OCI-LY1 (cell line): ENCODE data around the gene SLC2A13.

Source experiments
- H2AFZ ChIP-seq: fragments of 200-600 bp; sonication (generic), shearing (Covaris generic); 2 replicates; pipeline ENCODE4 v1.6.0; 2014; ENCODE audit warnings: antibody characterized with exemption, mild to moderate bottlenecking, low read length
- H3F3A ChIP-seq: fragments of 200-600 bp; sonication (generic), shearing (Covaris generic); 2 replicates; pipeline ENCODE4 v1.6.0; 2014; ENCODE audit warnings: mild to moderate bottlenecking, antibody characterized with exemption, low read length, moderate library complexity; ENCODE audit not compliant: insufficient read depth
- H3K27ac ChIP-seq: fragments of 200-600 bp; sonication (generic); 2 replicates; pipeline ENCODE4 v1.5.1; 2014; ENCODE audit warnings: low read length, mixed run types, mild to moderate bottlenecking, low read depth; ENCODE audit not compliant: poor library complexity, severe bottlenecking
- H3K27me3 ChIP-seq: fragments of 200-600 bp; sonication (generic); 2 replicates; pipeline ENCODE4 v1.6.0; 2014; ENCODE audit warnings: antibody characterized with exemption, mild to moderate bottlenecking, low read length, moderate library complexity; ENCODE audit not compliant: insufficient read depth
- H3K36me3 ChIP-seq: fragments of 200-600 bp; sonication (generic); 2 replicates; pipeline ENCODE4 v1.6.1; 2014; ENCODE audit warnings: mild to moderate bottlenecking, antibody characterized with exemption, low read length, moderate library complexity, mixed read lengths; ENCODE audit not compliant: insufficient read depth
- H3K4me1 ChIP-seq: fragments of 200-600 bp; sonication (generic); 2 replicates; pipeline ENCODE4 v1.5.1; 2014; ENCODE audit warnings: mild to moderate bottlenecking, low read length, moderate library complexity; ENCODE audit not compliant: insufficient read depth, severe bottlenecking
- H3K4me2 ChIP-seq: fragments of 200-600 bp; sonication (generic), shearing (Covaris generic); 2 replicates; pipeline ENCODE4 v1.6.1; 2014; ENCODE audit warnings: low read length
- H3K4me3 ChIP-seq: fragments of 200-600 bp; sonication (generic); 2 replicates; pipeline ENCODE4 v1.5.1; 2014; ENCODE audit warnings: low read length, low read depth, mild to moderate bottlenecking, mixed read lengths; ENCODE audit not compliant: poor library complexity, severe bottlenecking
- H3K79me2 ChIP-seq: fragments of 200-600 bp; shearing (Covaris generic); 2 replicates; pipeline ENCODE4 v1.6.1; 2016; ENCODE audit warnings: mixed run types, low read length, mixed read lengths; ENCODE audit not compliant: insufficient read depth
- H3K9ac ChIP-seq: fragments of 200-600 bp; sonication (generic), shearing (Covaris generic); 2 replicates; pipeline ENCODE4 v1.6.1; 2014; ENCODE audit warnings: mild to moderate bottlenecking, low read length, mixed read lengths
- H3K9me2 ChIP-seq: fragments of 200-600 bp; sonication (generic), shearing (Covaris generic); 2 replicates; pipeline ENCODE4 v1.6.1; 2014; ENCODE audit warnings: low read depth, mild to moderate bottlenecking, low read length, mixed read lengths
- H3K9me3 ChIP-seq: fragments of 200-600 bp; shearing (Covaris generic); 2 replicates; pipeline ENCODE4 v1.6.1; 2014; ENCODE audit warnings: low read length, mixed read lengths
- H4K20me1 ChIP-seq: fragments of 200-600 bp; sonication (generic), shearing (Covaris generic); 2 replicates; pipeline ENCODE4 v1.6.0; 2016; ENCODE audit warnings: mild to moderate bottlenecking, low read length; ENCODE audit not compliant: insufficient read depth
- CTCF ChIP-seq: fragments of 200-600 bp; sonication (generic), shearing (Covaris generic); IDR thresholded peaks from 2 replicates; pipeline ENCODE4 v1.5.1; 2017; ENCODE audit warnings: mild to moderate bottlenecking, antibody characterized with exemption, low read length, moderate library complexity, mixed read lengths
- EZH2 ChIP-seq: fragments of 200-600 bp; sonication (generic), shearing (Covaris generic); IDR thresholded peaks from 2 replicates; pipeline ENCODE4 v1.8.0; 2017; ENCODE audit warnings: borderline replicate concordance, mixed run types, mild to moderate bottlenecking, antibody characterized with exemption, low read length, moderate library complexity, mixed read lengths

The SLC2A13 gene

GRCh38 chr12:39912211-39912980 is 193.5 kb downstream of the SLC2A13 start:
- H3K27me3 ChIP-seq, result no peaks in the 10 kb centered on the region
- no peaks in the 10 kb centered on the region for H3K4me1 ChIP-seq
- no peak overlapping the region for H3K4me2 ChIP-seq

GRCh38 chr12:39906237-39906636 is 199.6 kb downstream of the SLC2A13 start:
- no peaks in the 10 kb centered on the region for H3K79me2 ChIP-seq
- no peaks in the 10 kb centered on the region for H3K4me1 ChIP-seq
- no peak overlapping the region for H3K4me3 ChIP-seq
- no peaks in the 10 kb centered on the region for H3K9me2 ChIP-seq
- H3F3A ChIP-seq, result no peaks in the 10 kb centered on the region
- H3K27me3 ChIP-seq, result no peaks in the 10 kb centered on the region
- H4K20me1 ChIP-seq, result no peaks in the 10 kb centered on the region
- no peak overlapping the region for H3K27ac ChIP-seq
- no peak overlapping the region for H3K9ac ChIP-seq
- no peaks in the 10 kb centered on the region for H3K36me3 ChIP-seq
- no peaks in the 10 kb centered on the region for H3K9me3 ChIP-seq
- H3K4me2 ChIP-seq, result no peak overlapping the region
- H2AFZ ChIP-seq, result no peak overlapping the region
- TF ChIP-seq CTCF, result no peak
- no peak for TF ChIP-seq EZH2

More at GRCh38 chr12:39912211-39912980, 193.5 kb downstream of the SLC2A13 start:
- TF ChIP-seq EZH2 (no peak), CTCF (no peak)
- no peak overlapping the region for H3K27ac ChIP-seq
- H2AFZ ChIP-seq, result no peak overlapping the region
- no peaks in the 10 kb centered on the region for H3K79me2 ChIP-seq
- no peaks in the 10 kb centered on the region for H3K9me3 ChIP-seq
- no peaks in the 10 kb centered on the region for H3K36me3 ChIP-seq
- no peaks in the 10 kb centered on the region for H3F3A ChIP-seq
- H3K4me3 ChIP-seq, result no peak overlapping the region
- no peak overlapping the region for H3K9ac ChIP-seq
- H4K20me1 ChIP-seq, result no peaks in the 10 kb centered on the region
- H3K9me2 ChIP-seq, result no peaks in the 10 kb centered on the region

GRCh38 chr12:39905152-39905551 is 200.7 kb downstream of the SLC2A13 start:
- H2AFZ ChIP-seq, result no peak overlapping the region
- H3K9me3 ChIP-seq, result no peaks in the 10 kb centered on the region
- H3K4me1 ChIP-seq, result no peaks in the 10 kb centered on the region
- no peaks in the 10 kb centered on the region for H4K20me1 ChIP-seq
- H3K4me3 ChIP-seq, result no peak overlapping the region
- no peaks in the 10 kb centered on the region for H3K9me2 ChIP-seq
- H3K27me3 ChIP-seq, result no peaks in the 10 kb centered on the region
- no peaks in the 10 kb centered on the region for H3F3A ChIP-seq
- H3K79me2 ChIP-seq, result no peaks in the 10 kb centered on the region
- no peak overlapping the region for H3K9ac ChIP-seq
- no peak for TF ChIP-seq CTCF
- TF ChIP-seq EZH2, result no peak
- H3K4me2 ChIP-seq, result no peak overlapping the region
- H3K36me3 ChIP-seq, result no peaks in the 10 kb centered on the region
- H3K27ac ChIP-seq, result no peak overlapping the region
